GM19193 (cell line): ENCODE measurements around the gene CRTC3.

ENCODE experiments used
- POLR2A ChIP-seq: IDR thresholded peaks from 4 replicates; pipeline ENCODE4 v1.6.1; 2011; ENCODE audit not compliant: insufficient read depth, insufficient read length; ENCODE audit errors: extremely low read depth

Gene CRTC3

DNA sequence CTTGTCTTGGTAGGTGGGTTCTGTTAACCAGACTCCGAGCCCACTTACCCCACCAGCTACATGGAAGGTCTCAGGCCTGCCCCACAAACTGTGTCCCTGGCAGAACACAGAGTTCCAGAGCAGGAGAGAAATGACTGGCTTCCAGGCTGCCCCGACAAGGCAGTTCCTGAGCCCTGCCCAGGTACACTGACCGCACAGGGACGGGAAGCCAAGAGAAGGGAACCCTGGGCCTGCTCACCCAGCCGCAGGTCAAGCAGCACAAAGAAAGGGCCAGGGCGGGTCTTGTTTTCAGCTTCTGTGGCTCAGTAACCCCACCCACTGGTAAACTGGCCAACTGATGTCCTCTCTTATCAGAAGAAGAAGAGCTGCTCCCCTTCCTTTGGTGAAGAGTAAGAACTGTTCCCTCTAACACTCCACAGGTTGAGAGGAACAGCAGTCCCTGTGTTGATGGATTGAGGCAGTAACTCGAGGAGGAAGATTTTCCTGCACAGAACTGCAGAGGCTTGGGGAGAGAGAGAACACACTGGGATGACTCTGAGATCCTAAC is 68.4 kb downstream of the CRTC3 start:
- peak; percentile 39 for TF ChIP-seq POLR2A

DNA sequence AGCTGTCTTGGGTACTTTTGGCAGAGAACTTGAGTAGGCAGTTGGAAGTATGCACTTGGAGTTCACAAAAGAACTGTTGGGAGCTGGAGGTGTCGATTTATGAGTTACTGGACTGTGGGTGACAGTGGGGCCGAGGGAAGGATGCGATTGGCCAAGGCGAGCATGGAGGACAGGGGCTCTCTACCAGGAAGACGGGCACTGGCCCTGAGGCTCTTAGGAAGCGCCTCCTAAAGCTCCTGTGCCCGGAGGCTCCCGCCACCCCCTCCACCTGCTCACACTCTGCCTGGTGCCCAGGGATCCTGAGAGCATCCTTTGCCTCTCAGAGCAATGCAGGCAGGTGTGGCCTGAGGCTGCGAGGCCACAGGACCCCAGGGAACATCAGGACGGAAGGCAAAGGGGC is 69.0 kb downstream of the CRTC3 start:
- no peak for TF ChIP-seq POLR2A

DNA sequence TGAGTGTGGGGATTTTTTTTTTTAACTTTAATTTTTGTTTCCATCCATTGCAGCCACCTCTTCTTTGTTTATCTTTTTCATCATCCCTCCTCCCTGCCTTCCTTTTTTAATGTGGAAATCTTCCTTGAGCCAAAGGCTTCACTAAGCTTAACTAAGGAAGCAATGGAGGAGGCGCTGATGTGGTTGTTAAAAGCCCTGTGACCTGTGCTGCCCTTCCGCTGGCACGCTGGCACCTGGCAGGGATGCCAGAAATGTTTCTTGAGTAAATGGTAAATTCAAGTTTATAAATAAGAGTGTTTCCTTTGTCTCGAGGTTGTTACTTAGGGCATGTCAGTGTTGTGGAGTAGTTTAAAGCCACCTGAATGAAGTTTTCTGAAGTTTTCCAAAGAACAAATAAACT is 69.4 kb downstream of the CRTC3 start:
- no peak for TF ChIP-seq POLR2A

DNA sequence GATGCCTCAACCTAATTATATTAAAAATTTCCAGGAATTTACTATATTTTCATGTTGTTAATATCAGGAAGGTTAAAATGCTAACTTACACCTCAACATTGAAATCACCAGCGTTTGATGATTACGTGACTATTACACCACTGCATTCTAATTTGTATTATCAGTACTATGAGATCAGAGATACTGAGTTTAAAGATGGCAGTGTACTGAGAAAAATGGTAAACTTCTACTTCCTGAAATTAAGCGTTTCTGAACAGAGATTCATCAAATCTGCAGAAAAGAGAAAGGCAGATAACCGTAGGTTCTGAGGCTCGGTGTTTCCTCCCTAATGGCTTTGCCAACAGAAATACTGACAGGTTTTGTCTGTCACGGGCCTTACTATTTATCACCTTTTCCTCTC is 69.9 kb downstream of the CRTC3 start:
- TF ChIP-seq POLR2A: no peak

DNA sequence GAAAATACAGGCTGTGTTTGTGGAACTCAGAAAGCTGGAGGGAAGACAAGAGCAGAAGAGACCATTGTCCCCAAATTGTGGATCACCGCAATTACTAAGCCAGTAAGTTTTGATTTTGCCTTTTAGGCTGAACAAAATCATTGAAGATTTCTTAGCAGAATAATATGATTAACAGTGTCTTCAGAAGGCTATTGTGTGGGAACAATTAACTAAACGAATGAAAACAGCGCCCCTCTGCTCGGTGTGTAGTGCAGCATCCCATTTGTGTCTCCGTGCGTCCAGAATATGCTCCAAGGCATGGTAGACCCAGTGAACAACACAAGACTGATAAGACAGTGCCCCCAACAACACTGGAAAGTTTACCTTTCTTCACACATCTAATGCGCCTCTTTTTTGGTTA is 71.2 kb downstream of the CRTC3 start:
- TF ChIP-seq POLR2A: no peak

DNA sequence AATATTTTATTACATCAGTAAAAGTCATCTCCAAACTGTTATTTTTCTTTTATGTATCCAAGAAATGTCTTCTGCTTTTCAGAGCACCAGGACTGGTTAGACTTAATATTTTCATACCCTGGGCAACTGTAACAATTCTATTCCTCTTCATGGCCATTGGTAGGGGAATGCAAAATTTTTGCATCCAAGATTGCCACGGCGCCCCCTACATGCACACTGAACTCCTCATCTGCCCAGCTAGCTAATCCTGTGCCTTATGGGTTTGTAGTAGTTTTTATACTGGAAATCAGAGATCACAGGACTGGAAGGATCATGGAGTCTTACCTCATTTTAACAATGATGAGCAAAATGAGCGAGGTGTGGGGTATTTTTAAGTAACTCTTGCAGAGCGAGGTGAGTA is 74.2 kb downstream of the CRTC3 start:
- TF ChIP-seq POLR2A: no peak

DNA sequence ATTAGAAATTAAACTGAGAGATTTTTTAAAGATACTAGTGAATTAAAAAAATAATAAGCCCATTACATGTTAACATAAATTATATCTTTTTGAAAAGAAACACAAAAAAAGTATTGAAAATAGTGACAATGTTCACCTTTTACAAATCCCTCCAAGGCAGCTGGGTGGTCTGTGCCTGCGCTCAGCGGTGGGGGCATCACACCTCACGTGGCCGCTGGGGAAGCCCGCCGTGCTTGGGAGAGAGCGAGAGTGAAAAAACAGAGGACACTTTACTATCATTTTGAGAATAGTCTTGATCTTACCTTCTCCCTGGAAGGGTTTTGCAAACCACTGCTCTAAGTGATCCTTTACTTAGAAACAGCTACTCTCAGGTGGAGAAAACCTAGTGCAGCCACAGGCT is 76.9 kb downstream of the CRTC3 start:
- no peak for TF ChIP-seq POLR2A

DNA sequence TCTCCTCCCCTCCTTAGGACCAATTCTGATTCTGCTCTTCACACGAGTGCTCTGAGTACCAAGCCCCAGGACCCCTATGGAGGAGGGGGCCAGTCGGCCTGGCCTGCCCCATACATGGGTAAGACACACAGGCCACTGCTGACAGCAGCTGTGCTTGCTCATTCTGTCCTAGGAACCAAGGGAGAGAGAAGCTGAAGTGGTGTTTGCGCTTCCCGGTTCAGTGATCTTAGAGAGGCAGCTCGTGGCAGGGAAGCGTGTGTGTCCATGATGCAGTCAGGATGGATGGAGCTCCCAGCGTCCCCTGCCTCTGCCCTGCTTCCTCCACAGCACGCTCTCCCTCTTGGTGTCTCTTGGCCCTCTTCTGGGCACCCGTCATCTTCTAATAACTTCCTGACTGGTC is 77.6 kb downstream of the CRTC3 start:
- TF ChIP-seq POLR2A: no peak

DNA sequence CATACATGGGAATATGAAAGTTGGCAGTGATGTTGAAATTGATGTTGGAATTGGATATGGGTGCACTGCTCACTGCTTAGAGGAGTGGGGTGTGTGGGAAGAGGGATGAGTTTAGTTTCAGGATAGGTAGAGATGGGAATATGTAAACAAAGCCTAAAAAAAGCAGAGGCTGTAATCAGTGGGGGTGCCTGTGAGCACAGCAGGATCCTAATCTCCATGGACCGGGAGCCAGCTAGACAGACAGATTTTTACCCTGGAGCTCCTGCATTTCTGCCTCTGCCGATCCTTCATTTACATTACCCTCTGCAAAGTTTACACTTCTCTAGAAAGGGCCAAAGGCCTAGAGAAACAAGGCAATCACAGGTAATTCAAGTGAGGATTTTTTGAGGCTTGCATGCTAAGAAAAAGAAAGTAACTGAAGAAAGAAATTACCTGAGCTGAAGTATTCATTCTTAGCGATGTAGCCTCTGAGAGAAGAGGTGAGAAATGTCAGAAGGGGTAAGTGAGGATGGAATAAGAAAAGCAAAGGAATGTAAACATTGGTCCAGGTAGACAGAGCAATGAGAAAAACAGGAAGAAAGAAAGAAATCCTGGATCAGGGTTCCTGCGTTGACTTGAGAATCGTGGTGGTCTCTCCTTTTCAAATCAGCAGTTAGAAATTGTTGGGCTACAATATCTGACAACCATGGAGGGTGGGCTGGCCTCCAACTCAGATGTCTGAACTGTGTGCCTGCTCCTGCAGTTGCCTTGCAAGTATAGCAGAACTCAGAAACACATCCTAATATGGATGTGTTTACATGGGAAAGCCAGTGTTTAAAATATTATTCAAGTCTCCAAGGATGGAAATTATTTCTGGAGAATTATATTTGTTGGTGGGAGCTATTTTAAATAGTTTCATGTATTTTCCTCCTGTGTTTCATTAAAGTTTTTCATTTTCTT is 79.8 kb downstream of the CRTC3 start:
- no peak for TF ChIP-seq POLR2A

DNA sequence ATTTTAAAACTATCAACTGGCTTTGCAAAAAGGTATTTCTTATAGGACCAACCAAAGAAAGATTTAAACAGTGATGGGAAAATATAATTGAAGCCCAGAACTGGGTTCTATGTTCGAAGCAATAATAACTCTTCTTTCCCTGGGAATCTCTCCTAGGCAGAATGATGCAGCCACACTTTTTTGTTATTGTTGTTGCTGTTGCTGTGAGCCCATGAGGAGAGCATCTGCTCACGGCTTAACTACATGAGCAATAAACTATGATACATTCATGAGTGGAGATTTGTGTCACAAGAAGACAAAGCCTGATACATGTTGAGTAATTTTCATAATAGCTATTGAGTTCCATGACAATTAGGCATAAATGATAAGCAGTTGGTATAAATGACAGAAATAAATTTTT is 80.5 kb downstream of the CRTC3 start:
- no peak for TF ChIP-seq POLR2A

DNA sequence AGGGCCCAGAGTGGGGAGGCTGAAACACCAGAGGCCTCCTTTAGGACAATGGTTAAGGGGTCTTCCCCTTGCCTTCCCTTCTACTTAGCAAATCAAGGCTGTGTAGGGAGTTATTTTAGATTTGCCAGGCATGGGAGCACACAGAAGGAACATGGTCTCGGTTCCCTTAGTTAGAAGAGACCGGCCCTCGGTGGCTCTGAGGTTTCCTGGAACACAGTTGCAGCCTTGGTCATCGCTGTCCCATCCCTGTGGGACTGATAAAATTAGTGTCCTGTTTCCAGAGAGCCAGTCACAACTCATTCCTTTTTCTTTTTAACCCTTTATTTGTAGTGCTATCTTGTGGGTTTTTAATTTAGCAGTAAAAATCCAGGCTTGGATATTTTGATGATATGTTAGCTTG is 81.4 kb downstream of the CRTC3 start:
- TF ChIP-seq POLR2A: no peak

DNA sequence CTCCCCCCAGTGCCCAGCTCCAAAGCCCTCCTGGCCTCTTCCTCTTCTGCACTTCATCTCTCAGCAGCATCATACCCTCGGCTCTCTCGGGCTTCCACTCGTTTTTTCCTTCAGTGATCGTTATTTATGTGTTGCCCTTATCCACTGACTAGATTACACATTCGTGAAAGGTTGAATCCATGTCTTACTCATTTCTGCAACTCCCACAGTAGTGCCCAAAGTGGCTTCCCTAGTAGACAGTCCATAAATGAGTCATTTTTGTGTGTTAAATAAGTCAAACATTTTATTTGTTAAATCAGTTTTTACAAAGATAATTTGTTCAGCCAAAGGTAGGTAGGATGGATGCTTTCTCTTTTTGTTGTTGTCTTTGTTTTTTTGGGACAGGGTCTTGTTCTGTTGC is 87.4 kb downstream of the CRTC3 start:
- TF ChIP-seq POLR2A: no peak

DNA sequence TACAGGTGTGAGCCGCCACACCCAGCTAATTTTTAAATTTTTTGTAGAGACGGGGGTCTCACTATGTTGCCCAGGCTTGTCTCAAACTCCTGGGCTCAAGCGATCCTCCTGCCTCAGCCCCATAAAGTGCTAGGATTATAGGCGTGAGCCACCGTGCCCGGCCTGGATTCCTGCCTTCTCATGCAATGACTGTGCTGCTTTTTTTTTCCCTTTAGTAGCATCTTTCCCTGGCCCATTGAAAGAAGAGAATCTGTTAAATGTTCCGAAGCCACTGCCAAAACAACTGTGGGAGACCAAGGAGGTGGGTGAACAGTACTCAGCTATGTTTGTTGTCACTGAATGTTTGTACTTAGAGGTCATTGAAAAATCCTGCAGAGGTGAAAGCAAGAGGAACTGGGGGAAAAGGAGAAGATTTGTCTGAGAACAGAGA is 88.0 kb downstream of the CRTC3 start:
- no peak for TF ChIP-seq POLR2A

DNA sequence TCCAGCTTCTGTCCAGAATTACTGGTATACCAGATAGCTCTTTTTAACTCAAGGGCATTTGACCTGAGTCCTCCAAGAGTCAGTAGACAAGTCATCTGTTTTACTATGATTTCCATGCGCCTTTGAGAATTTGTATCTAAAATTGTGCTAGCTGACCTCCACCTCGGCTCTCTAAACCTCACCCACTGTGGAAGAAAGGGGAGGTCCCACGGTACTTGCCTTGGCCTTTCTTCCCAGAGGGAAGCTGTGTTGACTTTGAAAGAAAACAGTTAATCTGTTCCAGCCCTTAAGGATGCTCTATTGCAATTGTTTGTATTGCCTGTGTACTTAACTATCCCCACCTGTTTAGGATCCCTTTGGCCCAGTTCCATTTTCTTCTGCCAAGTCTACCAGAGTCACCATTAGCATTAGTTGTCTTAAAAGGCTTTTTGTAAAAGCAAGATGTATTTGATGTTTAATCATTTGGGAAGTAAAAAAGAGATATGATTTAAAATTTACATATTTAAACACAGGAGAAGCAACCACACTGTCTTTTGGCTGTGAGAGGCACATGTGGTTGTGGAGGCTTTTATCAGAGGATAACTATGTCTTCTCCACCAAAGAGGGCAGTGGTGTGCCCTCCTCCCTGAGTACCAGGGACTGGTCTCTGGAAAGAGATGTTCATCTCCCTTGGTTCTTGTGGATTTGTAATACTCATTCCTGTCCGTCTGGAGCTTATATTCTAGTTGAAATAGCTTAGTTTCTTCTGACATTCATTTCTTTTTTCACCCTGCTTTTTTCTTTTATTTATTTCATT is 88.8 kb downstream of the CRTC3 start:
- TF ChIP-seq POLR2A: no peak

DNA sequence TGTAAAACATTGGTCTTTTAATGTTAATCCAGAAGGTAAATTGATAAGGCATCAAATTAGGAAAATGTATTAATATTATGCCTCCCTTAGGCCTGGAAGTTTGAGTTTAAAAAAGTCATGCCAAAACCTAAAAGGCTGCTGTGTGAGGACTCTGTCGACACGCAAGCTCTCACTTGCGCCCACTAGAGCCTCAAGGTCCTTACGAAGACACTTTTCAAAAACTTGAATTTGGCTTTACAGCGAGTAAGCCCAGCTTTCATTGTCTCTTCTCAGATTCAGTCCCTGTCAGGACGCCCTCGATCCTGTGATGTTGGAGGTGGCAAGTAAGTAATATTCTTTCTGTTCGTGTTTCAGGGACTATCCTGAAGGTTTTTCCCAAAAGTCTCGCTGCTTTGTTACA is 89.7 kb downstream of the CRTC3 start:
- TF ChIP-seq POLR2A: no peak
